Activated CD8-positive, alpha-beta memory T cell treated with anti-CD3 and anti-CD28 coated beads for 36 hours (primary cell): Measurements from ENCODE around the gene ANKHD1. TPM values are rescaled to one million over a fixed set of nuclear protein-coding genes. Genes with fewer than 3 reads are reported as not detected.
"Not testable (repeated sequence)": the region's sequence is repeated elsewhere in the genome, so short reads cannot be mapped to it uniquely, and the experiment has no call there.

ENCODE experiments used
- CTCF ChIA-PET: fragments of 350-600 bp; sonication (Branson Sonifier 250); formaldehyde crosslinking; loops from one replicate; lab custom pipeline; 2021; ENCODE audit warnings: antibody characterized with exemption; lab: Charles Lee
- POLR2A ChIA-PET: fragments of 350-600 bp; sonication (Branson Sonifier 250); formaldehyde crosslinking; loops from one replicate; lab custom pipeline; 2021; ENCODE audit warnings: antibody characterized with exemption; lab: Charles Lee
- total RNA-seq, 2 experiments: library from RNA; stranded (reverse); gene quantifications; one replicate each; pipeline ENCODE4 v1.2.3, GENCODE V29; 2021

ANKHD1 gene
- total RNA-seq, 2 experiments from 2014 or later, result 90.0 to 92.3 TPM

DNA sequence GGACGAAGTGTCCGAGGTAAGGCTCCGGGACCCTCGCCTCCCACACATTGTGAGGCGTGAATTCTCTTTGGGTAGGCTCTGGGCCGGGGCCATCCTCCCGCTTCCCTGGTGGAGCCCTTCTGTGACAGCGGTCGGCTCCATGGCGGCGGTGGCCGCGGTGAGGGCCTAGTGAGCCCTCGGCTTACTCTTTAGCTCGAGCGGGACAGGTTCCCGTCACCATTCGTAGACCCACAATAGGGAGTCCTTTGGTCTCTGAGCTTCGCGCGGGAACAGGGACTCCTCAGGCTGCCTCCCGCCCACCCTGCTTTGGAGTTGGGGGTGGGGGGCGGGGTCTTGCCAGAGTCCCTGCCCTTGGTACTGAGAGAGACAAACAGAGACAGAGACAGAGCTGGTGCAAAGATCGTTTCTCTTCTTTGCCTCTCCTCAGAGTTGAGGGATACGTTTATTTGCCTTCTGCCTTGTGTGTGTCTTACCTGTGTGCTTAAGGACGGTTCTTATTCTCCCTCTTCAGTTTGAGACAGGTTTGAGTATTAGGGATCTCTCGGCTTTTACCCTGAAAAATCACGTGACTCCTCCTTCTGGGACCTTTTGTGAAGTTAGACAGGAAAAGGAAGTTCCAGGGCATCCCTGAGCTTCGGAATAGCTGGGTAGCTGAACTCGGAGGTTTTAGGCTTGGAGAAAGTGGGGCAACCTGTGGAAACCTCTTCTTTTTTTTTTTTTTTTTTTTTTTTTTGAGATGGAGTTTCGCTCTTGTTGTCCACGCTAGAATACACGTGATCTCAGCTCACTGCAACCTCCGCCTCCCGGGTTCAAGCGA, 833 bp downstream of the ANKHD1 start:
- CTCF ChIA-PET, result interaction anchor here (0.7 to 1.0 kb wide), 2 partner anchors 29 to 153 kb away, joined by 3 to 7 read pairs; no protein-coding TSS in a partner anchor
- POLR2A ChIA-PET, result interaction anchor here (0.6 to 1.3 kb wide), 2 partner anchors 152 to 245 kb away, joined by 4 read pairs; partner anchors contain the start of genes IK and NDUFA2

DNA sequence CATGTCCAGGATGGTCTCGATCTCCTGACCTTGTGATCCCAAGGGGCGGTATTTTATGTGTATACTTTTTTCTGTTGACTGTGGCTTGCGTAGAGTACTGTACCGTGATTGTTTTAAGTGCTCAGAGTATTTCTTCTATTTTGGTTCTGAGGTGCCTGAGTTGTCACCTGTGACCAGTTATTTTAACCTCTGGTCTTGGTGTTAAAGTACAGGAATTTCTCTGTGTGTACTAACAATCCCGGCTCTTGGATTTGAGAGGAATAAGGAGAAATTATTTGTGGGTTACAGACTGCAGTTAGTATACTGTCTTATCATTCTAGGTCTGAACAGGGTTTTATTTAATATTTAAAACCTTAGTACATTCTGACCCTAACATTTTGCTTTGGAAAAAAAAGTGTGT, 2.0 kb downstream of the ANKHD1 start:
- ChIA-PET POLR2A (no interaction called here), CTCF (interaction anchor here (1.0 kb wide), 1 partner anchor 31 kb away, joined by 3 read pairs; no protein-coding TSS in a partner anchor)

- ChIA-PET POLR2A (no interaction called here), CTCF (interaction anchor here (1.0 kb wide), 1 partner anchor 149 kb away, joined by 3 read pairs; no protein-coding TSS in a partner anchor)
Observed at GRCh38 chr5:140408750-140409241, 7.2 kb downstream of the ANKHD1 start.

GRCh38 chr5:140413230-140413629, 11.6 kb downstream of the ANKHD1 start:
- CTCF ChIA-PET, result no interaction called here
- POLR2A ChIA-PET, result no interaction called here

- POLR2A ChIA-PET, result no interaction called here
- CTCF ChIA-PET, result no interaction called here
Observed at GRCh38 chr5:140417235-140417634, 15.6 kb downstream of the ANKHD1 start.

DNA sequence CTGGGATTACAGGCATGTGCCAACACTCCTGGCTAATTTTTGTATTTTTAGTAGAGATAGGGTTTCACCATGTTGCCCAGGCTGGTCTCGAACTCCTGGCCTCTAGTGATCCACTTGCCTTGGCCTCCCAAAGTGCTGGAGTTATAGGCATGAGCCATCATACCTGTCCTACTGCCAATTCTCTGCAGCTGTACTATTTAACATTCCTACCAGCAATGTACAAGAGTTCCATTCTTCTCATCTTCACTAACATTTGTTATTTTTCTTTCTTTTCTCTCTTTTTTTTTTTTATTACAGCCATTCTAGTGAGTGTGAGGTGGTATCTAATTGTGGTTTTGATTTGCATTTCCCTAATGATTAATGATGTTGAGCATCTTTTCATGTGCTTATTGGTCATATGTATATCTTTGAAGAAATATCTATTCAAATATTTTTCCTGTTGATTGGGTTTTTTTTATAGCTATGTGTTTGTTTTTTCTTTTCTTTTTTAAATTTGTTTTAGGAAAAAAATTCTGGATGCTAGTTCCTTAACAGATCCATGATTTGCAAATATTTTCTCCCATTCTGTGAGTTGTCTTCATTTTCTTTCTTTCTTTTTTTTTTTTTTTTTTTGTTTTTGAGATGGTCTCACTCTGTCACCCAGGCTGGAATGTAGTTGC, 17.4 kb downstream of the ANKHD1 start:
- POLR2A ChIA-PET, result no interaction called here
- CTCF ChIA-PET, result interaction anchor here (0.6 to 0.7 kb wide), 2 partner anchors 158 to 448 kb away, joined by 3 read pairs; no protein-coding TSS in a partner anchor

- CTCF ChIA-PET, result no interaction called here
- POLR2A ChIA-PET, result no interaction called here
Observed at GRCh38 chr5:140420226-140420570, 18.6 kb downstream of the ANKHD1 start.

GRCh38 chr5:140420665-140421361, 19.2 kb downstream of the ANKHD1 start:
- ChIA-PET CTCF (interaction anchor here (0.6 kb wide), 1 partner anchor 807 kb away, joined by 3 read pairs; no protein-coding TSS in a partner anchor), POLR2A (no interaction called here)

GRCh38 chr5:140421375-140421774, 19.7 kb downstream of the ANKHD1 start:
- CTCF ChIA-PET, result interaction anchor here (0.6 kb wide), 1 partner anchor 808 kb away, joined by 3 read pairs; no protein-coding TSS in a partner anchor
- POLR2A ChIA-PET, result not testable (repeated sequence)

DNA sequence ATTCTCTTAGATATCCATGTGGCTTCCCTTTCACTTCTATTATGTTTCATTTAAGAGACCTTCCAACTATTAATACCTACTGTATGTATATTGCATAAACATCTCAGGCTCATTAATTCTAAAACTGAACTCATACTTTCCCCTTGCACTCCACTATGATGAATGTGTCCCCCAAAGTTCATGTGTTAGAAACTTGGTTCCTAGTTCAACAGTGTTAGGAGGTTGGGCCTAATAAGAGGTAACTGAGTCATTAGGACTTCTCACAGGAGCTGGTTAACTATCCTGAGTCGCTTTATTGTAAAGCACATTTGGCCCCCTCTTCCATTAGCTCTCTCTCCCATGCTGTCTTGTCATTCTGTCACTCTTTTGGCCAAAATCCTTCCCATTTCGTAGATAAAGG, 22.0 kb downstream of the ANKHD1 start:
- ChIA-PET POLR2A (no interaction called here), CTCF (no interaction called here)

DNA sequence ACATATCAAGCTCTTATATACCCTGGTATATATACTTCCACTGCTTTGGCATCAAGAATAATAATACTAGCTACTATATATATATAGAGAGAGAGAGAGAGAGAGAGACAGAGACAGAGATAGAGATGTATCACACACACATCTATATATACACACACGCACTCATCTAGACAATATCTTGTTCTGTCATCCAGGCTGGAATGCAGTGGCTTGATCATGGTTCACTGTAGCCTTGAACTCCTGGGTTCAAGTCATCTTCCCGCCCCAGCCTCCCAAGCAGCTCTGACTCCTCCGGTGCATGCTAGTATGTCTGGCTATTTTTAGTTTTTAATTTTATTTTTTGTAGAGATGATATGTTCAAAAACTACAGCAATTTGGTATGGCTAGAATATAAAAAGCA, 22.5 kb downstream of the ANKHD1 start:
- ChIA-PET POLR2A (interaction anchor here (0.5 kb wide), 1 partner anchor 108 kb away, joined by 3 read pairs; no protein-coding TSS in a partner anchor), CTCF (interaction anchor here (0.6 kb wide), 2 partner anchors 66 to 276 kb away, joined by 3 read pairs; no protein-coding TSS in a partner anchor)

GRCh38 chr5:140427726-140428125, 26.1 kb downstream of the ANKHD1 start:
- POLR2A ChIA-PET, CTCF ChIA-PET: not testable (repeated sequence)

GRCh38 chr5:140429724-140430123, 28.1 kb downstream of the ANKHD1 start:
- ChIA-PET CTCF (no interaction called here), POLR2A (no interaction called here)

GRCh38 chr5:140432212-140432611, 30.6 kb downstream of the ANKHD1 start:
- POLR2A ChIA-PET, result no interaction called here
- CTCF ChIA-PET, result no interaction called here

DNA sequence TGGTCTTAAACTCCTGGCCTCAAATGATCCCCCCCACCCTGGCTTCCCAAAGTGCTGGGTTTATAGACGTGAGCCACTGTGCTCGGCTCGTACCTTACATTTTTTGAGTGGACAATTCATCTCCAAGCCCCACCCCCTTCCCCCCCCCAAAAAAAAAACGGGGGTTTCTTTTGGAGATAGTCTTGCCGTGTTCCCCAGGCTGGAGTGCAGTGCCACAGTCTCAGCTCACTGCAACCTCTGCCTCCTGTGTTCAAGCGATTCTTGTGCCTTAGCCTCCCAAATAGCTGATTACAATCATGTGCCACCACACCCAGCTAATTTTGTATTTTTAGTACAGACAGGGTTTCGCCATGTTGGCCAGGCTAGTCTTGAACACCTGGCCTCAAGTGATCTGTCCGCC, 31.3 kb downstream of the ANKHD1 start:
- ChIA-PET POLR2A (interaction anchor here (0.6 kb wide), 1 partner anchor 11 kb away, joined by 4 read pairs; no protein-coding TSS in a partner anchor), CTCF (no interaction called here)

- POLR2A ChIA-PET, CTCF ChIA-PET: not testable (repeated sequence)
Observed at GRCh38 chr5:140457368-140457767, 55.7 kb downstream of the ANKHD1 start.

- CTCF ChIA-PET, result no interaction called here
- POLR2A ChIA-PET, result no interaction called here
Observed at GRCh38 chr5:140466981-140467742, 65.5 kb downstream of the ANKHD1 start.

- CTCF ChIA-PET, result no interaction called here
- POLR2A ChIA-PET, result no interaction called here
Observed at GRCh38 chr5:140468188-140468587, 66.6 kb downstream of the ANKHD1 start.

DNA sequence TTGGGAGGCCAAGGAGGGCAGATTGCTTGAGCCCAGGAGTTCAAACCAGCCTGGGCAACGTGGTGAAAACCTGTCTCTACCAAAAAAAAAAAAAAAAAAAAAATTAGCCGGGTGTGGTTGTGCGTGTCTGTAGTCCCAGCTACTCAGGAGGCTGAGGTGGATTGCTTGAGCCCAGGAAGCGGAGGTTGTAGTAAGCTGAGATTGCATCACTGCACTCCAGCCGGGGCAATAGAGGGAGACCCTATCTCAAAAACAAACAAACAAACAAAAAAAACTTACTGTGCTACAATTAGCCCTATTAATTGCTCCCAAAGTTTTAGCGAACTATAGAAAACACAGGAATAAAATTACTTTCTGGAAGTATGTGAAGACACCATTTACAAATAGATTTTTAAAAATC, 67.6 kb downstream of the ANKHD1 start:
- CTCF ChIA-PET, result interaction anchor here (0.7 kb wide), 1 partner anchor 255 kb away, joined by 3 read pairs; no protein-coding TSS in a partner anchor
- POLR2A ChIA-PET, result no interaction called here
